Tibial nerve (tissue), 4 donors: ENCODE data around the gene SELP. TPM values are rescaled to one million over a fixed set of nuclear protein-coding genes. Genes with fewer than 3 reads are reported as not detected.

ENCODE experiments used
- DNase-seq, 2 donors: peaks; one replicate each; pipeline ENCODE4 v3.0.0-alpha.2; 2019; ENCODE audit warnings: low spot score in 2 of 2
- H3K27ac ChIP-seq, 4 donors: fragments of 200-600 bp; sonication (generic) in 3 of 4; one replicate each; pipeline ENCODE4 v1.5.1; 2017 to 2019; ENCODE audit warnings: mild to moderate bottlenecking in 1 of 4
- H3K27me3 ChIP-seq, 2 donors: fragments of 200-600 bp; sonication (generic) in 1 of 2; one replicate each; pipeline versions ENCODE4 v1.5.1 to v1.6.0; 2017 to 2019
- H3K36me3 ChIP-seq, 3 donors: fragments of 200-600 bp; sonication (generic); one replicate each; pipeline ENCODE4 v1.5.1; 2018 to 2019
- H3K4me1 ChIP-seq, 4 donors: fragments of 200-600 bp; sonication (generic) in 3 of 4; one replicate each; pipeline ENCODE4 v1.5.1; 2017 to 2019
- H3K4me3 ChIP-seq, 4 donors: fragments of 200-600 bp; sonication (generic) in 3 of 4; one replicate each; pipeline ENCODE4 v1.5.1; 2017 to 2019; ENCODE audit warnings: mild to moderate bottlenecking in 1 of 4, moderate library complexity in 1 of 4
- H3K9me3 ChIP-seq, 4 donors: fragments of 200-600 bp; sonication (generic) in 3 of 4; one replicate each; pipeline ENCODE4 v1.5.1; 2017 to 2019
- EP300 ChIP-seq, 2 donors: sonication (generic); formaldehyde crosslinking; IDR thresholded peaks; one replicate each; pipeline ENCODE4 v1.6.1; 2017; ENCODE audit warnings: antibody characterized with exemption in 2 of 2, mild to moderate bottlenecking in 1 of 2
- POLR2A ChIP-seq, 2 donors: fragments of 450-650 bp; IDR thresholded peaks; one replicate each; pipeline ENCODE4 v1.6.1; 2017; ENCODE audit warnings: antibody characterized with exemption in 2 of 2, mild to moderate bottlenecking in 2 of 2, moderate library complexity in 2 of 2
- WGBS, 2 donors: methylation state at CpG; one replicate each; pipeline ENCODE4 v1.1.5; 2018; 5-methylcytosine and 5-hydroxymethylcytosine counted together
- total RNA-seq, 4 donors: library from RNA; depleted of rRNA; stranded (reverse); fragments of >200 nt; gene quantifications; one replicate each; pipeline ENCODE4 v1.1.0, GENCODE V29; 2016
- TF ChIP-seq, protein P1 (sequence below), 5 experiments: fragments of 200-600 bp in 3 of 5; fragments of 450-650 bp in 2 of 5; sonication (generic) in 3 of 5; IDR thresholded peaks; one replicate each; pipeline ENCODE4 v1.5.1; 2016 to 2019; ENCODE audit warnings: antibody characterized with exemption in 5 of 5, mild to moderate bottlenecking in 3 of 5, moderate library complexity in 2 of 5

SELP gene
- total RNA-seq, 4 donors from 2014 or later, result 2.3 to 30.3 (median 14.8) TPM

DNA sequence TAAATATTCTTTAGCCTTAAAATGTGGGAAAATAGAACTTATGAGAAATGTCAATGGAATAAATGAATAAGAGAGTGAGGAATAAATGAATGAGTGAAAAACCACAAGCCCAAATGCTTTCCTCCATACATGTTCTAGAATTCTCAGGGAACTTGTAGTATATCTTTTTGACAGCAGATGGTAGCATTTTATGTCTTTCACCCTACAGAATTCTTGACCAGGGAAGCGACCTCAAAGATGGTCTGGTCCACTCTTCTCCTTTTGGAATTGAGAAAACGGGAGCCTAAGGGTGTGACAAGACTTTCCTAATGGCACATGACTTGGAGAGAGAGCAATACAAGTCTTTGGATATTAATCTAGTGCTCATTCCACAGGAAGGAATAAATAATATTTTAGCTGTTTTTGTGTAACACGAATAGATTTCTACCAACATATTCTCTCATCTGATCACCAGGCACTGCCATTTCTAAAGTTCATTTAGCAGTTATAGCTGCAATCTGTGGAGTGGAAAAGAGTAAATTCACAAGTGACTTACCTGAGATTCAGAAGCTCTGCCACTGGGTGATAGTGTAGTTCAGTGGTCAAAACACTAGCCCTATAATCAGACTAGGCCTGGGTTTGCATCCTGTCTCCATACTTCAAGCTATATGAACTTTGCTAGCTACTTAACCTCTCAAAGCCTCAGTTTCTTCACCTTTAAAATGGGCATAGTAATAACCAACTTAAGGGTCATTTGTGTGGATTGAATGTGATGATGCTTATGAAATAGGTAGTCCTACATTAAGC lies 28.6 kb downstream of the SELP start:
- TF ChIP-seq EP300 (IDR thresholded peaks at IDR 0.05), result no peak
- no peak for TF ChIP-seq POLR2A (IDR thresholded peaks at IDR 0.05)
- TF ChIP-seq, protein P1, sequence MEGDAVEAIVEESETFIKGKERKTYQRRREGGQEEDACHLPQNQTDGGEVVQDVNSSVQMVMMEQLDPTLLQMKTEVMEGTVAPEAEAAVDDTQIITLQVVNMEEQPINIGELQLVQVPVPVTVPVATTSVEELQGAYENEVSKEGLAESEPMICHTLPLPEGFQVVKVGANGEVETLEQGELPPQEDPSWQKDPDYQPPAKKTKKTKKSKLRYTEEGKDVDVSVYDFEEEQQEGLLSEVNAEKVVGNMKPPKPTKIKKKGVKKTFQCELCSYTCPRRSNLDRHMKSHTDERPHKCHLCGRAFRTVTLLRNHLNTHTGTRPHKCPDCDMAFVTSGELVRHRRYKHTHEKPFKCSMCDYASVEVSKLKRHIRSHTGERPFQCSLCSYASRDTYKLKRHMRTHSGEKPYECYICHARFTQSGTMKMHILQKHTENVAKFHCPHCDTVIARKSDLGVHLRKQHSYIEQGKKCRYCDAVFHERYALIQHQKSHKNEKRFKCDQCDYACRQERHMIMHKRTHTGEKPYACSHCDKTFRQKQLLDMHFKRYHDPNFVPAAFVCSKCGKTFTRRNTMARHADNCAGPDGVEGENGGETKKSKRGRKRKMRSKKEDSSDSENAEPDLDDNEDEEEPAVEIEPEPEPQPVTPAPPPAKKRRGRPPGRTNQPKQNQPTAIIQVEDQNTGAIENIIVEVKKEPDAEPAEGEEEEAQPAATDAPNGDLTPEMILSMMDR (IDR thresholded peaks at IDR 0.05), result peak in 4 of 5 experiments; percentile 45 to 67 (median 50)
- WGBS, 2 donors, result 28 to 35% methylated on average over 3 of the region's 3 CpGs
- Histone ChIP-seq H3K4me1 (no peaks in the 10 kb centered on the region), H3K27me3 (no peaks in the 10 kb centered on the region), H3K4me3 (no peak overlapping the region), H3K27ac (no peak overlapping the region), H3K9me3 (no peaks in the 10 kb centered on the region), H3K36me3 (no peaks in the 10 kb centered on the region)
- no peak for DNase-seq

DNA sequence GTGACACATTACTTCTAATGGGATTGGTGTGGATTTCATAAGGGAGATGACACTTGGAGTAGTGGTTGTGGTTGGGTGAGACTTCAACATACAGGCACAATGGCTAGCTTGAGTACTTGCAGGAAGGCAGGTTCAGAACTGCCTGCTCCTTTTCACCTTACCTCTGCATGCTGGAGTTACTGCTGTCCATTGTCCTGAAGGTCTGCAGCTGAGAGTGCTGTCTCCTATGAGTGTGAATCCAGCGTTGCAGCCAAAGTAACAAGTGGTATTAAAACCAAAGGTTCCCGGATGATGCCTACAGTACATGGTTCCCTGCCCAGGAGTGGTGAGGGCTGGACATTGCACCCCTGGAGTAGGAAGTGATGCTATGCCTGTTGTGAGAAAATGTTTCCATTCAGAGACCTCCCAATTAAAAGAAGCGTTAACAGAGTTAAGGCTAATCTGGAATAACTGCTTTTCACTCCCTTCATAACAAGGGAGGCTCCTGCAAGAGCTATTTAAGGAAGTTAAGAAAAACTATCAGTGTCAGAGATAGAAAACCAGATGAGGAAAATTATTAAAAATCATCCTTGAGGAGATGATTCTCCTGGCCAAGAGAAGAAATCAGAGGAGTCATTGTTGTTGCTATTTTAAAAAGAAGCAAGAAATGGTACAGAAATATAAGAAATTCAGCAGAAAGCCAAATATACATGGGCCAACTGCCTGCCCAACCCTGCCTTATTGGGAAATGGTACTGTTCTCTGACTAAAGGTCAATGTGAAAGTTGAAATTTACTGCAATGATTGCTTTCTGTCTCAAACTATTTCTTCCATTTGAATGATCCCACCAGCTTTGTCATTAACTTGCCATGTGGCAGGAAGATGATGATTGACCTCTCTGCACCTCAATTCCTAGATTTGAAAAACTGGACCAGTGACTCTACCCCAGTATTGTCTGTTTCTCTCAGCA lies 33.9 kb downstream of the SELP start:
- Histone ChIP-seq H3K36me3 (no peaks in the 10 kb centered on the region), H3K4me3 (no peak overlapping the region), H3K27me3 (no peaks in the 10 kb centered on the region), H3K4me1 (no peaks in the 10 kb centered on the region), H3K27ac (no peak overlapping the region), H3K9me3 (no peaks in the 10 kb centered on the region)
- WGBS, 2 donors, result 43 to 53% methylated on average over 3 of the region's 3 CpGs
- no peak for DNase-seq
- TF ChIP-seq, protein P1 (IDR thresholded peaks at IDR 0.05), result no peak
- TF ChIP-seq POLR2A (IDR thresholded peaks at IDR 0.05), result no peak
- TF ChIP-seq EP300 (IDR thresholded peaks at IDR 0.05), result no peak

DNA sequence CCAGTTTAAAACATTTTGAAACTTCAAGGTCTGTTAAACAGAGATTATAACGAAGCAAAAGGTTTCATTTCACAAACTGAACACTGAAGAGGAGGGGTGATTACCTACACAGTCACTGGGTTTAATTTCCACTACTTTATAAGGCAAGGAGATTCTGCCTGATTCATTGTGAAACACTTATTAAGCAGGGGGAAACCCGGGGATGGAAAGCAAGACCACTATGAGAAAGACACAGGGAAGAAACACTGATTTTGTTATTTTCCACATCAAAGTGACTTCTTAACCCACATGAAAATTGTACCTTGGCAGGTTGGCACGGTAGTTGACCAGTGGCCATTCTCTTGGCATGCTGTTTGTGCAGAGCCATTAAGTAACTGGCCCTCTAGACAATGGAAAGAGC lies 35.5 kb downstream of the SELP start:
- no peak for DNase-seq
- Histone ChIP-seq H3K36me3 (no peaks in the 10 kb centered on the region), H3K9me3 (no peaks in the 10 kb centered on the region), H3K27ac (no peak overlapping the region), H3K4me1 (no peaks in the 10 kb centered on the region), H3K27me3 (no peaks in the 10 kb centered on the region), H3K4me3 (no peak overlapping the region)
- 69 to 71% methylated on average over 3 of the region's 3 CpGs for WGBS, 2 donors
- TF ChIP-seq EP300 (IDR thresholded peaks at IDR 0.05), result no peak

DNA sequence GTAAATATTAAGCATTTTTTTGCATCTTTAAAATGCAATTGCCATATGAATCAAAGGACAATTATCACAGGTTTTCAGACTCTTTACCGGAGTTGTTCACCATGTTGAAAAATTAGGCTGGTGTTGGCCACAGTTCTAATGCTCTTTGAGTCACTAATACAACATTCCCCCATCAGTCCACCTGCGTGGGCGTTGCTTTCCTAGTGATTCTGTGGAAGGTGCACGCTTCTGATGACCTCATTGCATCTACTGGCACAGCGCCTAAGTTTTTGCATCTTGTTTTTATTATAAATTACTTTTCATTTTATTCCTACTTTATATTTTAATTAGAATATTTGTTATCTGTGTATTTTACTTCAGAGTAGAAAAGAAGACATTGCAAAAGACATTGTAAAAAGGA lies 39.0 kb downstream of the SELP start:
- TF ChIP-seq, protein P1 (IDR thresholded peaks at IDR 0.05), result no peak
- no peak for TF ChIP-seq POLR2A (IDR thresholded peaks at IDR 0.05)
- no peak for TF ChIP-seq EP300 (IDR thresholded peaks at IDR 0.05)
- no peak overlapping the region for H3K27ac ChIP-seq
- H3K27me3 ChIP-seq, result peaks cover 0 to 3% of the 10 kb centered on the region in 2 donors
- H3K4me1 ChIP-seq, result peaks cover 0 to 11% (median 4%) of the 10 kb centered on the region in 4 donors
- DNase-seq, result no peak
- no peaks in the 10 kb centered on the region for H3K9me3 ChIP-seq
- H3K4me3 ChIP-seq, result no peak overlapping the region
- WGBS, 2 donors, result 76 to 78% methylated on average over 5 of the region's 5 CpGs
- H3K36me3 ChIP-seq, result no peaks in the 10 kb centered on the region

DNA sequence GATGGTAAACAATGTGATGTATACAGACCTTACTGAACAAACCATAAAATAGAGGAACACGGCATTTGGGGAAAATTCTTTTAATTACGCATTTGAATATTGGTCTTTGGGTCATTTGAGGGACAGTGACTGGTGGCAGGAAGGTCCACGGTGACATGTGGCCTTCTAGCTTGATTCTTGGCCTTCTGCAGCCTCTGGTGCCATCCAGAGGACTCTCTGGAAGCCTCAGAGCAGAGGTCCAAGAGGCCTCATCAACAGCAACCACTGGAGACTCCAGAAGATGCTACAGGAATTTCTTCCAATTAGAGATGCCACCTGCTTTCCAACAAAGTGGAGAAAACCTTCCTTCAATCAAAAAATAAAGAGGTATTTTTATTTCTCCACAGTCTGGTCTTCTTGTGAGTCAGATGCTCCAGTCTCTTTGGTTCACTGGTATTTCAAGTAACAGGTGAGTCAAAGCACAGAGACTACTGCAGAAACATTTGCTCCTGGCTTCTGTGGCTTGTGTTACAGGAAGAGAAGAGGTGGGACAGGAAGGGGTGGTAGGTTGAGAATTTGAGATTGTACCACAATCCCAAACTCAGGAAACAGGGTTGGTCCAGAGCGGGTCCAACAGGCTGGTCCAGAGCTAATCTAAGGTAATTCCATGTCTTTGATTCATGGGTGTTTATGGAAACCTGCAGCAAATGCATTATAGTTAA lies 41.0 kb downstream of the SELP start:
- Histone ChIP-seq H3K4me3 (no peak overlapping the region), H3K4me1 (peaks cover 0 to 14% (median 6%) of the 10 kb centered on the region in 4 donors), H3K27me3 (peaks cover 0 to 15% of the 10 kb centered on the region in 2 donors), H3K27ac (no peak overlapping the region), H3K36me3 (no peaks in the 10 kb centered on the region), H3K9me3 (no peaks in the 10 kb centered on the region)
- DNase-seq, result no peak
- TF ChIP-seq EP300 (IDR thresholded peaks at IDR 0.05), result no peak
- TF ChIP-seq POLR2A (IDR thresholded peaks at IDR 0.05), result no peak
- TF ChIP-seq, protein P1 (IDR thresholded peaks at IDR 0.05), result no peak
- 78 to 85% methylated on average over 4 of the region's 4 CpGs for WGBS, 2 donors
